ENCODE measurements around the gene WDR19. TPM values are rescaled to one million over a fixed set of nuclear protein-coding genes. Genes with fewer than 3 reads are reported as not detected.
A peak's percentile ranks its signal among the peaks of the same experiment; 100 is the strongest.

WDR19 gene
- total and polyA plus RNA-seq, 10 donors = 17.7 to 48.3 (median 24.6) TPM

- H3K4me1 ChIP-seq = peaks cover 0 to 5% (median 0%) of the 10 kb centered on the region in 6 donors
- H3K4me3 ChIP-seq = no peak overlapping the region
- no peak for DNase-seq
- no peak overlapping the region for H3K27ac ChIP-seq
- no peaks in the 10 kb centered on the region for H3K36me3 ChIP-seq
- H3K9me3 ChIP-seq = no peaks in the 10 kb centered on the region
- no peaks in the 10 kb centered on the region for H3K27me3 ChIP-seq (replicated peaks in 1 of 7)
- TF ChIP-seq POLR2AphosphoS5 (IDR thresholded peaks at IDR 0.05) = no peak
- TF ChIP-seq POLR2A (IDR thresholded peaks at IDR 0.05) = no peak
- TF ChIP-seq CTCF (IDR thresholded peaks at IDR 0.05 in 8 of 11, conservative IDR thresholded peaks at IDR 0.05 in 3 of 11) = no peak
- intact Hi-C loops (cut with DNase I; ENCODE audit: low total_unique reads) = no loop called here
- 60 to 87% (median 74%) methylated on average over 1 of the region's 1 CpG for WGBS, 5 donors
Measured at GRCh38 chr4:39146211-39146610, 36.1 kb upstream of the WDR19 start.

GRCh38 chr4:39154009-39154408 is 28.3 kb upstream of the WDR19 start:
- H3K4me3 ChIP-seq = no peak overlapping the region
- intact Hi-C loops (cut with DNase I; ENCODE audit: low total_unique reads) = no loop called here
- no peak for DNase-seq
- H3K4me1 ChIP-seq = peaks cover 0 to 9% (median 0%) of the 10 kb centered on the region in 6 donors
- no peaks in the 10 kb centered on the region for H3K9me3 ChIP-seq
- H3K36me3 ChIP-seq = no peaks in the 10 kb centered on the region
- TF ChIP-seq CTCF (IDR thresholded peaks at IDR 0.05 in 8 of 11, conservative IDR thresholded peaks at IDR 0.05 in 3 of 11) = no peak
- no peak for TF ChIP-seq POLR2AphosphoS5 (IDR thresholded peaks at IDR 0.05)
- TF ChIP-seq POLR2A (IDR thresholded peaks at IDR 0.05) = no peak
- no peaks in the 10 kb centered on the region for H3K27me3 ChIP-seq (replicated peaks in 1 of 7)
- no peak overlapping the region for H3K27ac ChIP-seq
- 83 to 92% (median 90%) methylated on average over 4 of the region's 4 CpGs for WGBS, 5 donors

- intact Hi-C loops (cut with DNase I; ENCODE audit: low total_unique reads) = no loop called here
- H3K36me3 ChIP-seq = no peaks in the 10 kb centered on the region
- H3K4me1 ChIP-seq = no peaks in the 10 kb centered on the region
- no peaks in the 10 kb centered on the region for H3K9me3 ChIP-seq
- H3K27me3 ChIP-seq (replicated peaks in 1 of 7) = no peaks in the 10 kb centered on the region
- H3K4me3 ChIP-seq = no peak overlapping the region
- H3K27ac ChIP-seq = no peak overlapping the region
- DNase-seq = no peak
- 82 to 95% (median 89%) methylated on average over 2 of the region's 2 CpGs for WGBS, 5 donors
- TF ChIP-seq POLR2A (IDR thresholded peaks at IDR 0.05) (no peak), POLR2AphosphoS5 (IDR thresholded peaks at IDR 0.05) (no peak), CTCF (IDR thresholded peaks at IDR 0.05 in 8 of 11, conservative IDR thresholded peaks at IDR 0.05 in 3 of 11) (no peak)
Measured at GRCh38 chr4:39157520-39157919, 24.8 kb upstream of the WDR19 start.

- Histone ChIP-seq H3K27me3 (replicated peaks in 1 of 7) (no peaks in the 10 kb centered on the region), H3K4me3 (no peak overlapping the region), H3K36me3 (no peaks in the 10 kb centered on the region), H3K9me3 (peaks cover 0 to 6% (median 0%) of the 10 kb centered on the region in 8 donors), H3K4me1 (peaks cover 0 to 32% (median 7%) of the 10 kb centered on the region in 6 donors), H3K27ac (peak overlapping the region in 7 of 8 donors; percentile 14 to 80 (median 69))
- TF ChIP-seq POLR2A (IDR thresholded peaks at IDR 0.05) (no peak), CTCF (IDR thresholded peaks at IDR 0.05 in 8 of 11, conservative IDR thresholded peaks at IDR 0.05 in 3 of 11) (no peak)
- DNase-seq = no peak
- 43 to 65% (median 53%) methylated on average over 3 of the region's 3 CpGs for WGBS, 5 donors
- intact Hi-C loops (cut with DNase I; ENCODE audit: low total_unique reads) = no loop called here
Measured at GRCh38 chr4:39166177-39166576, 16.2 kb upstream of the WDR19 start.

Data from spleen (tissue), 11 donors.